ENCODE results near the gene GALNT3. TPM values are rescaled to one million over a fixed set of nuclear protein-coding genes. Genes with fewer than 3 reads are reported as not detected.

Gene GALNT3
- total and polyA plus RNA-seq, 2 of the 13 experiments (the other 11 are each of a cell fraction or from before 2014, with no cell fraction given) = 0.29 to 0.30 TPM

DNA sequence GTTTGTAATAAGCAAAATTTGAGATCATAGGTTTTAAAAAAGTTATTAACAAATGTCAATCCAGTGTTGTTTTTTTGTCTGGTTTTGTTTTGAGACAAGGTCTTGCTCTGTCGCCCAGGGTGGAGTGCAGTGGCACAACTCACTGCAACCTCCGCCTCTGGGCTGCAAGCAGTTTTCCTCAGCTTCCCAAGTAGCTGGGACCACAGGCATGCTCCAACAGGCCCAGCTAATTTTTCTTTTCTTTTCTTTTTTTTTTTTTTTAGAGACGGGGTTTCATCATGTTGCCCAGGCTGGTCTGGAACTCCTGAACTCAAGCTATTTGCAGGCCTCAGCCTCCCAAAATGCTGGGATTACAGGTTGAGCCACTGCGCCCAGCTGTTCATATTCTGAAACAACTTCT lies 31.3 kb downstream of the GALNT3 start (continued):
- no peak for TF ChIP-seq HDAC1 (CRISPR knock-in tag; IDR thresholded peaks at IDR 0.05)
- TF ChIP-seq ARNT (IDR thresholded peaks at IDR 0.05) = no peak

DNA sequence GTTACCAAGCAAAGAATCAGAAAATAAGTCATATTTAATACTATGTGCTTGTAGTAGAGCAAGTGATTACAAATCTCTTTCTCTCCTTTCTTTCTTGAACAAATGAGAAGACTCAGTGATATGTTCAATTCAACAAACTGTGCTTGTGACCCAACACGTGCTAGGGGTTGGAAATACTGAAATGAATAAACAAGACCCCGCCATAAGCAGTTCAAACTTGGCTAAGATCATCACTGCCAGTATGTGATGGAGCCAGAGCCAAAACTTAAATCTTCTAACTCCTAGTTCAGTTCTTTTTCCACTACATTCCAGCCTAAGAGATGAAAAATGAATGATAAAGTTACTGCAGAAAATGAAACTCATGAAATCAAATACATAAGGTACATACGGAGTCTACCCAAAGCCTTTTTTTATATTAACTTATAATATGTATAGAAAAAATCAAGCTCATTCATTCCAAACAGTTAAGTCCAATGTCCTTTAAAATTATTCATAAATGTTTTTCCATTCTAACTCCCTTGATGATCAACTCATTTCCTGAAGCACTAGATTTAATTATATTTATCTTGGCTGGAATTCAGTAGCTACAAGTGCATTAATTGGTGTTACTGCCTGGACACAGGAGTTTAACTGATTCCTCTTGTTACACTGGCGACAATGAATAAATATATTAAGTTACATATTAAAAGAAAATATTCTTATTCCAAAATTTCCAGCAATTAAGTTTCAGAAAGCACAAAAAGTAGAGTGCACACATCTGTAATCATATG lies 36.0 kb downstream of the GALNT3 start:
- no peaks in the 10 kb centered on the region for H4K20me1 ChIP-seq (ENCODE audit: insufficient read depth, low read length)
- no peak overlapping the region for H3K4me3 ChIP-seq (replicated peaks in 1 of 3; ENCODE audit: insufficient read depth in 1 of 3, low read depth in 2 of 3, low read length in 3 of 3)
- no peaks in the 10 kb centered on the region for H3K36me3 ChIP-seq (replicated peaks in 1 of 2; ENCODE audit: control insufficient read depth in 1 of 2, insufficient read depth in 2 of 2, low read length in 2 of 2)
- no peaks in the 10 kb centered on the region for H3K4me1 ChIP-seq (ENCODE audit: insufficient read depth, low read length)
- H3K79me2 ChIP-seq (ENCODE audit: insufficient read depth, low read length) = no peaks in the 10 kb centered on the region
- BruUV-seq (replicated peaks) = no TSS peak
- POLR2A ChIA-PET = no interaction called here
- ATAC-seq = no peak
- H2AFZ ChIP-seq (ENCODE audit: low read length) = no peak overlapping the region
- no peak overlapping the region for H3K4me2 ChIP-seq (ENCODE audit: low read depth, low read length)
- no peak for FAIRE-seq
- no peak overlapping the region for H3K27ac ChIP-seq (ENCODE audit: extremely low read length, insufficient read depth, low read length)
- intact Hi-C loops (cut with micrococcal nuclease; ENCODE audit: unreplicated experiment) (loop anchor here (2.0 kb wide), 1 partner anchor 13 kb away; no protein-coding TSS in a partner anchor), in situ Hi-C loops (cut with HindIII; ENCODE audit: extremely low pct_ligation_motif_present, low pct_unique_long_range_greater_than_20kb) (no loop called here)
- DNase-seq (ENCODE audit: low spot score) = no peak
- CTCF ChIA-PET (ENCODE audit: low intra/inter-chr PET ratio, low total read pairs) = no interaction called here
- 28% methylated on average over 4 of the region's 4 CpGs for WGBS (ENCODE audit: low lambda C conversion rate)
- H3K9me3 ChIP-seq (ENCODE audit: low read length) = no peaks in the 10 kb centered on the region
- peaks cover 0 to 7% of the 10 kb centered on the region in 2 experiments; a peak in 1 of 5 replicates for H3K27me3 ChIP-seq (ENCODE audit: control insufficient read depth in 1 of 2, insufficient read depth in 2 of 2, low read length in 2 of 2)
- H3K9ac ChIP-seq (ENCODE audit: insufficient read depth, low read depth, low read length) = no peak overlapping the region
- TF ChIP-seq, protein P1, sequence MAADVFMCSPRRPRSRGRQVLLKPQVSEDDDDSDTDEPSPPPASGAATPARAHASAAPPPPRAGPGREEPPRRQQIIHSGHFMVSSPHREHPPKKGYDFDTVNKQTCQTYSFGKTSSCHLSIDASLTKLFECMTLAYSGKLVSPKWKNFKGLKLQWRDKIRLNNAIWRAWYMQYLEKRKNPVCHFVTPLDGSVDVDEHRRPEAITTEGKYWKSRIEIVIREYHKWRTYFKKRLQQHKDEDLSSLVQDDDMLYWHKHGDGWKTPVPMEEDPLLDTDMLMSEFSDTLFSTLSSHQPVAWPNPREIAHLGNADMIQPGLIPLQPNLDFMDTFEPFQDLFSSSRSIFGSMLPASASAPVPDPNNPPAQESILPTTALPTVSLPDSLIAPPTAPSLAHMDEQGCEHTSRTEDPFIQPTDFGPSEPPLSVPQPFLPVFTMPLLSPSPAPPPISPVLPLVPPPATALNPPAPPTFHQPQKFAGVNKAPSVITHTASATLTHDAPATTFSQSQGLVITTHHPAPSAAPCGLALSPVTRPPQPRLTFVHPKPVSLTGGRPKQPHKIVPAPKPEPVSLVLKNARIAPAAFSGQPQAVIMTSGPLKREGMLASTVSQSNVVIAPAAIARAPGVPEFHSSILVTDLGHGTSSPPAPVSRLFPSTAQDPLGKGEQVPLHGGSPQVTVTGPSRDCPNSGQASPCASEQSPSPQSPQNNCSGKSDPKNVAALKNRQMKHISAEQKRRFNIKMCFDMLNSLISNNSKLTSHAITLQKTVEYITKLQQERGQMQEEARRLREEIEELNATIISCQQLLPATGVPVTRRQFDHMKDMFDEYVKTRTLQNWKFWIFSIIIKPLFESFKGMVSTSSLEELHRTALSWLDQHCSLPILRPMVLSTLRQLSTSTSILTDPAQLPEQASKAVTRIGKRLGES (CRISPR knock-in tag; IDR thresholded peaks at IDR 0.05; ENCODE audit: borderline replicate concordance) = no peak
- TF ChIP-seq, protein P2, sequence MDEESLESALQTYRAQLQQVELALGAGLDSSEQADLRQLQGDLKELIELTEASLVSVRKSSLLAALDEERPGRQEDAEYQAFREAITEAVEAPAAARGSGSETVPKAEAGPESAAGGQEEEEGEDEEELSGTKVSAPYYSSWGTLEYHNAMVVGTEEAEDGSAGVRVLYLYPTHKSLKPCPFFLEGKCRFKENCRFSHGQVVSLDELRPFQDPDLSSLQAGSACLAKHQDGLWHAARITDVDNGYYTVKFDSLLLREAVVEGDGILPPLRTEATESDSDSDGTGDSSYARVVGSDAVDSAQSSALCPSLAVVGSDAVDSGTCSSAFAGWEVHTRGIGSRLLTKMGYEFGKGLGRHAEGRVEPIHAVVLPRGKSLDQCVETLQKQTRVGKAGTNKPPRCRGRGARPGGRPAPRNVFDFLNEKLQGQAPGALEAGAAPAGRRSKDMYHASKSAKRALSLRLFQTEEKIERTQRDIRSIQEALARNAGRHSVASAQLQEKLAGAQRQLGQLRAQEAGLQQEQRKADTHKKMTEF (CRISPR knock-in tag; IDR thresholded peaks at IDR 0.05) = no peak
- no peak for TF ChIP-seq CC2D1A (CRISPR knock-in tag; IDR thresholded peaks at IDR 0.05)
- TF ChIP-seq, protein P3, sequence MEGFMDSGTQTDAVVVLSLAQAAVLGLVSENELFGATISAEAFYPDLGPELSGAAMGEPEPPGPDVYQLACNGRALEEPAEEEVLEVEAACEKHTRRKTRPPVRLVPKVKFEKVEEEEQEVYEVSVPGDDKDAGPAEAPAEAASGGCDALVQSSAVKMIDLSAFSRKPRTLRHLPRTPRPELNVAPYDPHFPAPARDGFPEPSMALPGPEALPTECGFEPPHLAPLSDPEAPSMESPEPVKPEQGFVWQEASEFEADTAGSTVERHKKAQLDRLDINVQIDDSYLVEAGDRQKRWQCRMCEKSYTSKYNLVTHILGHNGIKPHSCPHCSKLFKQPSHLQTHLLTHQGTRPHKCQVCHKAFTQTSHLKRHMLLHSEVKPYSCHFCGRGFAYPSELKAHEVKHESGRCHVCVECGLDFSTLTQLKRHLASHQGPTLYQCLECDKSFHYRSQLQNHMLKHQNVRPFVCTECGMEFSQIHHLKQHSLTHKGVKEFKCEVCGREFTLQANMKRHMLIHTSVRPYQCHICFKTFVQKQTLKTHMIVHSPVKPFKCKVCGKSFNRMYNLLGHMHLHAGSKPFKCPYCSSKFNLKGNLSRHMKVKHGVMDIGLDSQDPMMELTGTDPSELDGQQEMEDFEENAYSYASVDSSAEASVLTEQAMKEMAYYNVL (CRISPR knock-in tag; IDR thresholded peaks at IDR 0.05; ENCODE audit: borderline replicate concordance) = no peak
- TF ChIP-seq RXRA (CRISPR knock-in tag; IDR thresholded peaks at IDR 0.05) = no peak
- TF ChIP-seq ZNF136 (CRISPR knock-in tag; IDR thresholded peaks at IDR 0.05; ENCODE audit: low read depth) = no peak
- TF ChIP-seq, protein P4, sequence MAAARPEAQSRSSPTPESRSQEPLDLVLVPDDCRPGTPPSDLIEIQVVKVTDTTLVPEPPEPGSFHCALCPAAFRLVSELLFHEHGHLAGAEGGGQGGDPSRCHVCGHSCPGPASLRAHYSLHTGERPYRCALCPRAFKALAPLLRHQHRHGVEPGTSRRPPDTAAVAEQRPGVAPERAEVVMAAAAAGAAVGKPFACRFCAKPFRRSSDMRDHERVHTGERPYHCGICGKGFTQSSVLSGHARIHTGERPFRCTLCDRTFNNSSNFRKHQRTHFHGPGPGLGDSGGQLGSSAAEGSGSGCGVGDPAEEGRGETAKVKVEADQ (CRISPR knock-in tag; IDR thresholded peaks at IDR 0.05; ENCODE audit: borderline replicate concordance) = no peak
- TF ChIP-seq, protein P5, sequence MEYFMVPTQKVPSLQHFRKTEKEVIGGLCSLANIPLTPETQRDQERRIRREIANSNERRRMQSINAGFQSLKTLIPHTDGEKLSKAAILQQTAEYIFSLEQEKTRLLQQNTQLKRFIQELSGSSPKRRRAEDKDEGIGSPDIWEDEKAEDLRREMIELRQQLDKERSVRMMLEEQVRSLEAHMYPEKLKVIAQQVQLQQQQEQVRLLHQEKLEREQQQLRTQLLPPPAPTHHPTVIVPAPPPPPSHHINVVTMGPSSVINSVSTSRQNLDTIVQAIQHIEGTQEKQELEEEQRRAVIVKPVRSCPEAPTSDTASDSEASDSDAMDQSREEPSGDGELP (IDR thresholded peaks at IDR 0.05; ENCODE audit: borderline replicate concordance, low read depth) = no peak
- no peak for TF ChIP-seq THAP11 (CRISPR knock-in tag; IDR thresholded peaks at IDR 0.05)
- no peak for TF ChIP-seq NR2F2 (IDR thresholded peaks at IDR 0.05; ENCODE audit: borderline replicate concordance, low read depth)
- TF ChIP-seq ZNF292 (CRISPR knock-in tag; IDR thresholded peaks at IDR 0.05; ENCODE audit: borderline replicate concordance, low read depth) = no peak
- TF ChIP-seq ZNF329 (CRISPR knock-in tag; IDR thresholded peaks at IDR 0.05; ENCODE audit: low read depth) = no peak

All from HepG2 (cell line).